22Rv1 (cell line): ENCODE data around the gene PSMG3.

ENCODE experiments used
- ZFX ChIP-seq: fragments of 450-650 bp; IDR thresholded peaks from 2 replicates; pipeline ENCODE4 v1.6.1; 2017; ENCODE audit warnings: antibody characterized with exemption, borderline replicate concordance
- TF ChIP-seq, protein P1 (sequence below): fragments of 450-650 bp; IDR thresholded peaks from 2 replicates; pipeline ENCODE4 v1.5.1; 2017; ENCODE audit warnings: mild to moderate bottlenecking

DNA sequence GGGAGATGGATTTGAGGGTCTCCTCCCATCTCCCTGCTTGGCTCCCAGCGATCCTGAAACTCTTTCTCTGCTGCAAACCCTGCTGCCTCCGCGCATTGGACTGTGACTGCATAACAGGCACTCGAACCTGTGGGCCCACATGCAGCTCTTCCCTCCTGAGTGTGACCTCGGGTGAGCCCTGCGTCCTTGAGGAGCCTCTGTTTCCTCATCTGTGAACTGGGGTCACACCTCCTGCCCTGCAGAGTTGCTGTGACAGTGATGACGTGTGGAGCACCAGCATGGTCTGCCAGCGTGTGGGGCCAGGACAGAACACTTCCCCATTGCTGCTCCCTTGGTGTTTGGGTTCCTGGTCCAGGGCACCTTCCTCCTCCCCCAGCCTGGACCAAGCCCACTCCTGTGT lies 46.9 kb upstream of the PSMG3 start:
- TF ChIP-seq, protein P1, sequence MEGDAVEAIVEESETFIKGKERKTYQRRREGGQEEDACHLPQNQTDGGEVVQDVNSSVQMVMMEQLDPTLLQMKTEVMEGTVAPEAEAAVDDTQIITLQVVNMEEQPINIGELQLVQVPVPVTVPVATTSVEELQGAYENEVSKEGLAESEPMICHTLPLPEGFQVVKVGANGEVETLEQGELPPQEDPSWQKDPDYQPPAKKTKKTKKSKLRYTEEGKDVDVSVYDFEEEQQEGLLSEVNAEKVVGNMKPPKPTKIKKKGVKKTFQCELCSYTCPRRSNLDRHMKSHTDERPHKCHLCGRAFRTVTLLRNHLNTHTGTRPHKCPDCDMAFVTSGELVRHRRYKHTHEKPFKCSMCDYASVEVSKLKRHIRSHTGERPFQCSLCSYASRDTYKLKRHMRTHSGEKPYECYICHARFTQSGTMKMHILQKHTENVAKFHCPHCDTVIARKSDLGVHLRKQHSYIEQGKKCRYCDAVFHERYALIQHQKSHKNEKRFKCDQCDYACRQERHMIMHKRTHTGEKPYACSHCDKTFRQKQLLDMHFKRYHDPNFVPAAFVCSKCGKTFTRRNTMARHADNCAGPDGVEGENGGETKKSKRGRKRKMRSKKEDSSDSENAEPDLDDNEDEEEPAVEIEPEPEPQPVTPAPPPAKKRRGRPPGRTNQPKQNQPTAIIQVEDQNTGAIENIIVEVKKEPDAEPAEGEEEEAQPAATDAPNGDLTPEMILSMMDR, result no peak
- TF ChIP-seq ZFX, result no peak
